ENCODE data around the gene MEIKIN.

DNA sequence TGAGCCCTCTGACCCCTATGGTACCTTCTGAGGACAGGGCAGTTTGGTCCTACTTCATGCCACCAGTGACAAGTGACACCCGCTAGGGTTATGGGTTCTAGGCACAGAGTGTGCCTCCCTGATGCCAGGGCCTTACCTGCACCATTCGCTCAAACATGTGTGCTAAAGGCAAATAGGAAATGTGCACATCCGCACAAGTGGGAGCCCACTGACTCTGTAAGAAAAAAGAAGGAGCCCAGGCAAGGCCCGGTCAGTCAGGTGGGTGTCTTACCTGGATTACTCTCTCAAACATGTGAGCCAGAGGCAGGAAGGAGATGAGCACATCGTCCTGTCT is 29.1 kb upstream of the MEIKIN start:
- TF ChIP-seq, protein P1, sequence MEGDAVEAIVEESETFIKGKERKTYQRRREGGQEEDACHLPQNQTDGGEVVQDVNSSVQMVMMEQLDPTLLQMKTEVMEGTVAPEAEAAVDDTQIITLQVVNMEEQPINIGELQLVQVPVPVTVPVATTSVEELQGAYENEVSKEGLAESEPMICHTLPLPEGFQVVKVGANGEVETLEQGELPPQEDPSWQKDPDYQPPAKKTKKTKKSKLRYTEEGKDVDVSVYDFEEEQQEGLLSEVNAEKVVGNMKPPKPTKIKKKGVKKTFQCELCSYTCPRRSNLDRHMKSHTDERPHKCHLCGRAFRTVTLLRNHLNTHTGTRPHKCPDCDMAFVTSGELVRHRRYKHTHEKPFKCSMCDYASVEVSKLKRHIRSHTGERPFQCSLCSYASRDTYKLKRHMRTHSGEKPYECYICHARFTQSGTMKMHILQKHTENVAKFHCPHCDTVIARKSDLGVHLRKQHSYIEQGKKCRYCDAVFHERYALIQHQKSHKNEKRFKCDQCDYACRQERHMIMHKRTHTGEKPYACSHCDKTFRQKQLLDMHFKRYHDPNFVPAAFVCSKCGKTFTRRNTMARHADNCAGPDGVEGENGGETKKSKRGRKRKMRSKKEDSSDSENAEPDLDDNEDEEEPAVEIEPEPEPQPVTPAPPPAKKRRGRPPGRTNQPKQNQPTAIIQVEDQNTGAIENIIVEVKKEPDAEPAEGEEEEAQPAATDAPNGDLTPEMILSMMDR (optimal IDR thresholded peaks at IDR 0.05 in 1 of 3, IDR thresholded peaks at IDR 0.05 in 1 of 3, conservative IDR thresholded peaks at IDR 0.05 in 1 of 3; ENCODE audit: extremely low read depth in 1 of 3, insufficient read depth in 2 of 3, low read length in 3 of 3), result no peak
- TF ChIP-seq EZH2 (IDR thresholded peaks at IDR 0.05; ENCODE audit: low read length), result no peak

Measured in keratinocyte (primary cell).